Endothelial cell of umbilical vein (primary cell): ENCODE results near the gene UGT2A2. TPM values are rescaled to one million over a fixed set of nuclear protein-coding genes. Genes with fewer than 3 reads are reported as not detected.

Experiments used
- BruUV-seq: library from RNA; stranded (reverse); fragments of 400-500 nt; replicated peaks from 2 replicates; lab custom pipeline; 2021; lab: Mats Ljungman, UMichigan
- CTCF ChIA-PET: fragments of 300-600, 350-600 bp; sonication (Branson Sonifier 250); formaldehyde crosslinking; loops from one replicate; lab custom pipeline; 2021; ENCODE audit warnings: antibody characterized with exemption, inconsistent platforms; lab: Charles Lee
- POLR2A ChIA-PET: fragments of 300-600, 350-600 bp; sonication (Branson Sonifier 250); formaldehyde crosslinking; loops from one replicate; lab custom pipeline; 2021; ENCODE audit warnings: antibody characterized with exemption, inconsistent platforms; lab: Charles Lee
- DNase-seq: peaks from one replicate; pipeline ENCODE4 v3.0.0-alpha.2; 2011; ENCODE audit warnings: low read depth, low spot score
- FAIRE-seq: peaks from 2 replicates; lab custom pipeline; 2011; peaks lifted over from hg19 to GRCh38; lab: Jason Lieb, UNC
- H2AFZ ChIP-seq: 2 replicates; pipeline ENCODE4 v1.6.0; 2012; ENCODE audit warnings: low read depth, low read length, control low read depth, inconsistent platforms
- H3K27ac ChIP-seq: 2 replicates; pipeline ENCODE4 v1.5.1; 2011; ENCODE audit warnings: low read depth, mild to moderate bottlenecking, control low read depth, low read length, moderate library complexity; ENCODE audit not compliant: insufficient read depth
- H3K27me3 ChIP-seq, 2 experiments: 2 replicates each; pipeline versions ENCODE4 v1.6.0 to v1.6.1; 2011; ENCODE audit warnings: low read length in 2 of 2, mixed read lengths in 1 of 2; ENCODE audit not compliant: control insufficient read depth in 2 of 2, insufficient read depth in 2 of 2
- H3K36me3 ChIP-seq, 2 experiments: 2 replicates in 1 of 2; 3 replicates in 1 of 2; pipeline ENCODE4 v1.5.1; 2011; ENCODE audit warnings: low read length in 2 of 2, mild to moderate bottlenecking in 1 of 2, moderate library complexity in 1 of 2; ENCODE audit not compliant: control insufficient read depth in 2 of 2, insufficient read depth in 2 of 2; ENCODE audit errors: extremely low read depth in 1 of 2
- H3K4me1 ChIP-seq: 3 replicates; pipeline ENCODE4 v1.5.1; 2011; ENCODE audit warnings: mild to moderate bottlenecking, low read length; ENCODE audit not compliant: control insufficient read depth, insufficient read depth; ENCODE audit errors: extremely low read depth
- H3K4me2 ChIP-seq: 2 replicates; pipeline ENCODE4 v1.6.1; 2011; ENCODE audit warnings: low read length, control low read depth, mixed read lengths; ENCODE audit not compliant: insufficient read depth
- H3K4me3 ChIP-seq, 3 experiments: fragments of 200-600 bp in 1 of 3; sonication (generic), shearing (Covaris generic) in 1 of 3; replicated peaks in 1 of 3; 2 replicates each; pipeline ENCODE4 v1.5.1; 2011 to 2016; ENCODE audit warnings: control low read depth in 3 of 3, low read length in 3 of 3, mild to moderate bottlenecking in 2 of 3, inconsistent platforms in 1 of 3, low read depth in 1 of 3, moderate library complexity in 1 of 3; ENCODE audit not compliant: insufficient read depth in 1 of 3
- H3K79me2 ChIP-seq: 2 replicates; pipeline ENCODE4 v1.6.0; 2012; ENCODE audit warnings: low read length, inconsistent platforms; ENCODE audit not compliant: control insufficient read depth, insufficient read depth
- H3K9ac ChIP-seq: replicated peaks from 2 replicates; pipeline ENCODE3; 2011; ENCODE audit warnings: low read length, control low read depth; ENCODE audit not compliant: insufficient read depth; ENCODE audit errors: extremely low read depth
- H3K9me1 ChIP-seq: replicated peaks from 3 replicates; pipeline ENCODE4 v1.6.0; 2011; ENCODE audit warnings: mild to moderate bottlenecking, low read length; ENCODE audit not compliant: control insufficient read depth, insufficient read depth; ENCODE audit errors: extremely low read depth
- H3K9me3 ChIP-seq: replicated peaks from 2 replicates; pipeline ENCODE4 v1.5.1; 2012; ENCODE audit warnings: low read length, inconsistent platforms; ENCODE audit not compliant: control insufficient read depth, insufficient read depth
- H4K20me1 ChIP-seq: replicated peaks from 2 replicates; pipeline ENCODE3; 2011; ENCODE audit warnings: mild to moderate bottlenecking, low read length; ENCODE audit not compliant: control insufficient read depth, insufficient read depth; ENCODE audit errors: extremely low read depth
- CTCF ChIP-seq, 2 donors: IDR thresholded peaks; 1 replicate in 1 of 2; 2 replicates in 1 of 2; pipeline ENCODE4 v1.5.1; 2011; ENCODE audit warnings: low read length in 2 of 2, mild to moderate bottlenecking in 2 of 2, moderate library complexity in 2 of 2, control low read depth in 1 of 2, inconsistent platforms in 1 of 2, low read depth in 1 of 2; ENCODE audit not compliant: insufficient read depth in 1 of 2; ENCODE audit errors: extremely low read depth in 1 of 2
- EZH2 ChIP-seq: IDR thresholded peaks from 2 replicates; pipeline ENCODE4 v1.6.1; 2012; ENCODE audit warnings: borderline replicate concordance, low read depth, mild to moderate bottlenecking, moderate library complexity, low read length, inconsistent platforms; ENCODE audit not compliant: severe bottlenecking
- FOS ChIP-seq: IDR thresholded peaks from 2 replicates; pipeline ENCODE4 v1.6.1; 2011; ENCODE audit warnings: mild to moderate bottlenecking, low read length, moderate library complexity, borderline replicate concordance; ENCODE audit not compliant: insufficient read depth
- GATA2 ChIP-seq: IDR thresholded peaks from 2 replicates; pipeline ENCODE4 v1.7.0; 2011; ENCODE audit warnings: low read depth, mild to moderate bottlenecking, moderate library complexity, mixed read lengths, low read length; ENCODE audit not compliant: insufficient read length, insufficient read depth
- JUN ChIP-seq: IDR thresholded peaks from 2 replicates; pipeline ENCODE4 v1.6.1; 2011; ENCODE audit warnings: borderline replicate concordance, low read depth; ENCODE audit not compliant: insufficient read length, insufficient read depth
- MAX ChIP-seq: IDR thresholded peaks from 2 replicates; pipeline ENCODE4 v1.6.1; 2011; ENCODE audit not compliant: insufficient read depth, insufficient read length
- MYC ChIP-seq: IDR thresholded peaks from one replicate; pipeline ENCODE4 v1.6.1; 2011; ENCODE audit warnings: mild to moderate bottlenecking, low read depth, low read length
- POLR2A ChIP-seq: IDR thresholded peaks from 2 replicates; pipeline ENCODE4 v1.6.1; 2012; ENCODE audit warnings: low read depth, mild to moderate bottlenecking, control low read depth, low read length
- POLR2AphosphoS5 ChIP-seq: IDR thresholded peaks from 2 replicates; pipeline ENCODE4 v1.6.1; 2012; ENCODE audit warnings: low read depth, mild to moderate bottlenecking, control low read depth, low read length, moderate library complexity; ENCODE audit not compliant: insufficient read depth
- dilution Hi-C: fragments of 300-500 bp; cut with MboI; formaldehyde crosslinking; loops from one replicate; pipeline ENCODE4 v1.15.0; 2019; ENCODE audit warnings: low sequenced_read_pairs; ENCODE audit not compliant: extremely low pct_ligation_motif_present
- intact Hi-C: fragments of 100-400 bp; cut with micrococcal nuclease; formaldehyde crosslinking; loops from one replicate; pipeline ENCODE4 v1.10.0; 2022
- polyA plus RNA-seq, 4 experiments: library from polyadenylated mRNA; depleted of rRNA in 3 of 4; stranded (reverse) in 3 of 4; unstranded in 1 of 4; fragments of >200 nt; gene quantifications; 2 replicates each; pipeline versions ENCODE4 v1.2.1 to v1.2.3, GENCODE V29; 2011 to 2012; ENCODE audit warnings: missing spikeins in 1 of 4
- total RNA-seq: library from RNA; stranded (reverse); gene quantifications from 2 replicates; pipeline ENCODE4 v1.2.3, GENCODE V29; 2021

The UGT2A2 gene
- total and polyA plus RNA-seq, 2 donors (not counting 3 experiments of a cell fraction or from before 2014, with no cell fraction given) = not detected

- dilution Hi-C loops (no loop called here), intact Hi-C loops (no loop called here)
- Histone ChIP-seq H3K9me1 (no peaks in the 10 kb centered on the region), H3K27me3 (no peaks in the 10 kb centered on the region), H2AFZ (no peak overlapping the region), H3K36me3 (no peaks in the 10 kb centered on the region), H4K20me1 (no peaks in the 10 kb centered on the region), H3K9me3 (no peaks in the 10 kb centered on the region), H3K4me3 (no peak overlapping the region), H3K27ac (no peak overlapping the region), H3K4me1 (no peaks in the 10 kb centered on the region), H3K4me2 (no peak overlapping the region), H3K9ac (no peak overlapping the region), H3K79me2 (no peaks in the 10 kb centered on the region)
- DNase-seq (no peak), FAIRE-seq (no peak)
- BruUV-seq = no TSS peak
- TF ChIP-seq FOS (no peak), CTCF (IDR thresholded peaks at IDR 0.05; ENCODE audit: extremely low read depth in 1 of 2, insufficient read depth in 1 of 2, low read depth in 1 of 2, low read length in 2 of 2) (no peak), MAX (no peak), EZH2 (no peak), MYC (no peak), JUN (no peak), POLR2A (no peak), GATA2 (no peak), POLR2AphosphoS5 (no peak)
- ChIA-PET CTCF (no interaction called here), POLR2A (no interaction called here)
Observed at GRCh38 chr4:69568787-69569186, 70.7 kb downstream of the UGT2A2 start.
